MM.1S (cell line): ENCODE results near the gene LAMA3.

ENCODE experiments used
- EZH2 ChIP-seq: fragments of 300-600 bp; sonication (generic); optimal IDR thresholded peaks from 2 replicates; pipeline ENCODE3; 2017; ENCODE audit warnings: low read depth, mild to moderate bottlenecking, antibody characterized with exemption, low read length, mixed read lengths
- TF ChIP-seq, protein P1 (sequence below): fragments of 300-600 bp; sonication (generic); IDR thresholded peaks from 2 replicates; pipeline ENCODE4 v1.5.1; 2016; ENCODE audit warnings: antibody characterized with exemption, low read length, mixed read lengths

GRCh38 chr18:23827681-23828080, 138.4 kb downstream of the LAMA3 start:
- TF ChIP-seq, protein P1, sequence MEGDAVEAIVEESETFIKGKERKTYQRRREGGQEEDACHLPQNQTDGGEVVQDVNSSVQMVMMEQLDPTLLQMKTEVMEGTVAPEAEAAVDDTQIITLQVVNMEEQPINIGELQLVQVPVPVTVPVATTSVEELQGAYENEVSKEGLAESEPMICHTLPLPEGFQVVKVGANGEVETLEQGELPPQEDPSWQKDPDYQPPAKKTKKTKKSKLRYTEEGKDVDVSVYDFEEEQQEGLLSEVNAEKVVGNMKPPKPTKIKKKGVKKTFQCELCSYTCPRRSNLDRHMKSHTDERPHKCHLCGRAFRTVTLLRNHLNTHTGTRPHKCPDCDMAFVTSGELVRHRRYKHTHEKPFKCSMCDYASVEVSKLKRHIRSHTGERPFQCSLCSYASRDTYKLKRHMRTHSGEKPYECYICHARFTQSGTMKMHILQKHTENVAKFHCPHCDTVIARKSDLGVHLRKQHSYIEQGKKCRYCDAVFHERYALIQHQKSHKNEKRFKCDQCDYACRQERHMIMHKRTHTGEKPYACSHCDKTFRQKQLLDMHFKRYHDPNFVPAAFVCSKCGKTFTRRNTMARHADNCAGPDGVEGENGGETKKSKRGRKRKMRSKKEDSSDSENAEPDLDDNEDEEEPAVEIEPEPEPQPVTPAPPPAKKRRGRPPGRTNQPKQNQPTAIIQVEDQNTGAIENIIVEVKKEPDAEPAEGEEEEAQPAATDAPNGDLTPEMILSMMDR = no peak
- TF ChIP-seq EZH2 = no peak
